ENCODE results near the gene ZDHHC17. TPM values are rescaled to one million over a fixed set of nuclear protein-coding genes. Genes with fewer than 3 reads are reported as not detected.

Gene ZDHHC17
- total and polyA plus RNA-seq, 9 donors: 33.4 to 59.4 (median 38.4) TPM

DNA sequence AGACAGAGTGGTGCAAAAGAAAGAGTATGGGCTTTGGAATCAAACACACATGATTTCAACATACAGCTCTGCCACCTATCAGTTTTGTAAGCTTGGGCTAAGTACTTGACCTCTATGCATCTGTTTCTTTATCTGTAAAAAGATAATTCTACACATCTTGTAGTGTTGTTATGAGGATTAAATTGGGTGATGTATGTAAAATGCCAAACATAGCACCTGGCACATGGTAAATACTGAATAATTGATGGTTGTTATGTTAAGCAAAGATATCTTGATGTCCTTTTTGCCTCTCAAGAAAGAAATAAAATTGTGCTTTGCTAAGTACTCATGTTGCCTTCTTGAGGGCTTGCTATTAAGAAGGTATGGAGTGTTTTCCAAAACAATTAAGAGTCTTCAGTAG, 117.2 kb downstream of the ZDHHC17 start:
- Histone ChIP-seq H3K27ac (ENCODE audit: low read length) (no peak overlapping the region), H3K9me3 (replicated peaks; ENCODE audit: control insufficient read depth, low read depth, low read length) (peaks cover 2% of the 10 kb centered on the region), H3K4me3 (ENCODE audit: low read length) (no peak overlapping the region), H3K4me1 (ENCODE audit: control insufficient read depth, insufficient read depth, low read length) (peaks cover 13% of the 10 kb centered on the region), H3K36me3 (ENCODE audit: control insufficient read depth, insufficient read depth, low read length) (no peaks in the 10 kb centered on the region), H3K27me3 (ENCODE audit: control insufficient read depth, insufficient read depth, low read length) (peaks cover 8% of the 10 kb centered on the region)
- no peak for DNase-seq

DNA sequence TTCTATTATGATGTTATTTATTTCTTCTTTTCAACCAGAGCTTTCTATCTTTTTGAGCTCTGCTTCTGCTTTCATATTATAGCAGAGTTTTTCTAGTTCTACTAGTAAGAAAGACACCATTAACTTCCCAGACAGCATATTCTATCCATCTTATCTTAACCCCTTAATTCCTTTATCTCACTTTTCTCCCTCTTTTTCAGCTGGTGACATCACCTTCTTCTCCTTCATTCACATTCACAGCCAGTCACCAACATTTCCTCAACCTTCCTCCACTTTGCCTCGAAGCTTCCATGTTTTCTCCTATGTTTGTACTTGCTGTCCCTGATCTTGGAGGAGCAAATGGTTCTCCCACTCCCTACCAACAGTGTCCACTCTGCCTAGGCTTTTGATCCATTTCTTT, 118.5 kb downstream of the ZDHHC17 start:
- Histone ChIP-seq H3K27ac (ENCODE audit: low read length) (no peak overlapping the region), H3K36me3 (ENCODE audit: control insufficient read depth, insufficient read depth, low read length) (no peaks in the 10 kb centered on the region), H3K4me1 (ENCODE audit: control insufficient read depth, insufficient read depth, low read length) (peaks cover 13% of the 10 kb centered on the region), H3K9me3 (replicated peaks; ENCODE audit: control insufficient read depth, low read depth, low read length) (peaks cover 2% of the 10 kb centered on the region), H3K4me3 (ENCODE audit: low read length) (no peak overlapping the region), H3K27me3 (ENCODE audit: control insufficient read depth, insufficient read depth, low read length) (peaks cover 8% of the 10 kb centered on the region)
- WGBS (ENCODE audit: insufficient coverage): 71% methylated on average over 1 of the region's 1 CpG
- no peak for DNase-seq

GRCh38 chr12:76883151-76883550, 119.2 kb downstream of the ZDHHC17 start:
- H3K9me3 ChIP-seq (replicated peaks; ENCODE audit: control insufficient read depth, low read depth, low read length): peaks cover 2% of the 10 kb centered on the region
- H3K4me1 ChIP-seq (ENCODE audit: control insufficient read depth, insufficient read depth, low read length): peaks cover 9% of the 10 kb centered on the region
- no peak overlapping the region for H3K4me3 ChIP-seq (ENCODE audit: low read length)
- 70% methylated on average over 4 of the region's 6 CpGs for WGBS (ENCODE audit: insufficient coverage)
- no peaks in the 10 kb centered on the region for H3K36me3 ChIP-seq (ENCODE audit: control insufficient read depth, insufficient read depth, low read length)
- no peak for DNase-seq
- no peak overlapping the region for H3K27ac ChIP-seq (ENCODE audit: low read length)
- peaks cover 5% of the 10 kb centered on the region for H3K27me3 ChIP-seq (ENCODE audit: control insufficient read depth, insufficient read depth, low read length)

DNA sequence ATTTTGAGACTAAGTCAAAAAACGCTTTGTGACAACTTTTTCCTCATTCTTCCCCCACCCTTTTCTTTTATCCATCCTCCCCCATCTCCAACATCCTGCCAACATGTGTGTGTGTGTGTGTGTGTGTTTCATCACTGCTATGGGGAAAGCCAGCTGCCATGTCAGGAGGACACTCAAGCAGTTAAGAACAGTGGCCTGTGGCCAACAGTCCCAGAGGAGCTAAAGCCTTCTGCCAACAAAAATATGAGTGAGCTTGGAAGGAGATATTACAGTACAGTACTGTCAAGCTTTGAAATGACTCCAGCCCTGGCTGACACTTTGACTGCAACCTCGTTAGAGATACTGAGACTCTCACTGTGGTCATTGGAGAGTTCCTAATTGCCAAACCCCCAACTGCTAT, 119.9 kb downstream of the ZDHHC17 start:
- Histone ChIP-seq H3K27me3 (ENCODE audit: control insufficient read depth, insufficient read depth, low read length) (no peaks in the 10 kb centered on the region), H3K9me3 (replicated peaks; ENCODE audit: control insufficient read depth, low read depth, low read length) (peaks cover 2% of the 10 kb centered on the region), H3K36me3 (ENCODE audit: control insufficient read depth, insufficient read depth, low read length) (no peaks in the 10 kb centered on the region), H3K27ac (ENCODE audit: low read length) (no peak overlapping the region), H3K4me1 (ENCODE audit: control insufficient read depth, insufficient read depth, low read length) (peaks cover 8% of the 10 kb centered on the region), H3K4me3 (ENCODE audit: low read length) (no peak overlapping the region)
- peak; percentile 78 for DNase-seq
- WGBS (ENCODE audit: insufficient coverage): no CpG with 5 or more reads among the region's 2 CpGs

DNA sequence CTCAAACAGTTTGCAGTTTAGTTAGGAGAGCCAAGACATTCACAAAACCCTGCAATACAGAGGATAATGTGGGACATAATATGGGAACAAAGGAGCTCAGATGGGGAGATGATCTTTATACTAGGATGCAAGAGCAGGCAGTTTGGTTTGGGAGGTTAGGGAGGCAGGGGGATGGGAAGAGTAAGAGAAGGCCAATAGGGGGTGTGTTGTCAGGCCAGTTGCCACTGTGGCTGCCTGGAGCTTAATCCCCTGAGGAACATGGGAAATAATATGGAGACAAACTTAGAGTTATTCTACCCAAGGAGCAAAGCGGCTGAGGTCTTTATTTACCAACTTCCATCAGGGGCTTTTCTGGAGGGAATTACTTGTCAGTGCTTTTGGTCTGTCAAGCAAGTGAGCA, 124.9 kb downstream of the ZDHHC17 start:
- Histone ChIP-seq H3K36me3 (ENCODE audit: control insufficient read depth, insufficient read depth, low read length) (no peaks in the 10 kb centered on the region), H3K9me3 (replicated peaks; ENCODE audit: control insufficient read depth, low read depth, low read length) (peaks cover 2% of the 10 kb centered on the region), H3K4me1 (ENCODE audit: control insufficient read depth, insufficient read depth, low read length) (no peaks in the 10 kb centered on the region), H3K27me3 (ENCODE audit: control insufficient read depth, insufficient read depth, low read length) (no peaks in the 10 kb centered on the region), H3K27ac (ENCODE audit: low read length) (no peak overlapping the region), H3K4me3 (ENCODE audit: low read length) (no peak overlapping the region)
- no CpG with 5 or more reads among the region's 1 CpG for WGBS (ENCODE audit: insufficient coverage)
- no peak for DNase-seq

DNA sequence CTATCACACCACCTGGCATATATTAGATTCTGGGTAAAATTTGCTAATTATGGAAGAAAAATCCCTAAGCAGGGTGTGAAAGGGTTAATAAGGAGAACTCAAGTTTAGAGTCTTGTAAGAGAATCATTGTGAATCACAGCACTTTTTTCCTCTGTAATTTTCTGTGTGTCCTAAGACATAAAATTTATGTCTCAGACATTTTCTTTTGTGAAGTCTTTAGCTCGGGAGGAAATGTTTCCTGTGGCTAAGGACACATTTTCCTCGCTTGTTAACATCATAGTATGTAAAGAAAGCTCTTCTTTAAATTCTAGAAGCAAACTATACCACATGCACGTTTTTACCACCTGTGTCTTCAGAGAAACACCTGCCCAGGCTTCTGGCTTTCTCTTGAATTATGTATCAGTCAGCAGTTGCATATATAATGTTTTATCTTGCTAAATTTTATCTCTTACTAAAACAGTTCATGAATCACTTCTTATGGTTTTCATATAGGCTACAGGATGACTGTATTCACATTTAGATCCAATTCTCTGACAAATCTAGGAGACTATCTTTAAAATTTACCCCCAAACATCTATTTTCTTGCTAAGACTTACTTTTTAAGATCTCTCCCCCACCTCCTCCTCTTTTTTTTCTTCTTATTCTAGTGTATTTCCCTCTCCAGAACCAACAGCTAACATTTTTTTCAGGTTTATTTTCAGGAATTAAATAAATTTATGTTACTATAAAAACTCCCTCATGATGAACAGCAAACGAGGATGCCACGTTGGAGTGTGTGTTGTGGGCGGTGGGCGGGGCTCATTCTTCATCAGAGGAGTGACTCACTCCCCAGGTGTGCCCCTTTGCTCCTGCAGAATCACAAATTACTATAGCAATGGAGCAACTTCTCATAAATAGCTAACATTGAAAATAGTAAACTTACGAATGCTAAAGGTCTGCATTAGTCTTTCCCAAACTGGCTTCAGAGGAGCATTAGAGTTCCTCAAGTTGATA, 126.5 kb downstream of the ZDHHC17 start:
- Histone ChIP-seq H3K27me3 (ENCODE audit: control insufficient read depth, insufficient read depth, low read length) (no peaks in the 10 kb centered on the region), H3K36me3 (ENCODE audit: control insufficient read depth, insufficient read depth, low read length) (no peaks in the 10 kb centered on the region), H3K4me3 (ENCODE audit: low read length) (no peak overlapping the region), H3K27ac (ENCODE audit: low read length) (no peak overlapping the region), H3K4me1 (ENCODE audit: control insufficient read depth, insufficient read depth, low read length) (no peaks in the 10 kb centered on the region), H3K9me3 (replicated peaks; ENCODE audit: control insufficient read depth, low read depth, low read length) (no peaks in the 10 kb centered on the region)
- no peak for DNase-seq
- no CpG with 5 or more reads among the region's 8 CpGs for WGBS (ENCODE audit: insufficient coverage)

GRCh38 chr12:76891609-76892008, 127.7 kb downstream of the ZDHHC17 start:
- WGBS (ENCODE audit: insufficient coverage): no CpG with 5 or more reads among the region's 3 CpGs
- H3K36me3 ChIP-seq (ENCODE audit: control insufficient read depth, insufficient read depth, low read length): no peaks in the 10 kb centered on the region
- no peaks in the 10 kb centered on the region for H3K27me3 ChIP-seq (ENCODE audit: control insufficient read depth, insufficient read depth, low read length)
- no peak for DNase-seq
- H3K27ac ChIP-seq (ENCODE audit: low read length): no peak overlapping the region
- no peaks in the 10 kb centered on the region for H3K4me1 ChIP-seq (ENCODE audit: control insufficient read depth, insufficient read depth, low read length)
- H3K9me3 ChIP-seq (replicated peaks; ENCODE audit: control insufficient read depth, low read depth, low read length): no peaks in the 10 kb centered on the region
- H3K4me3 ChIP-seq (ENCODE audit: low read length): no peak overlapping the region

DNA sequence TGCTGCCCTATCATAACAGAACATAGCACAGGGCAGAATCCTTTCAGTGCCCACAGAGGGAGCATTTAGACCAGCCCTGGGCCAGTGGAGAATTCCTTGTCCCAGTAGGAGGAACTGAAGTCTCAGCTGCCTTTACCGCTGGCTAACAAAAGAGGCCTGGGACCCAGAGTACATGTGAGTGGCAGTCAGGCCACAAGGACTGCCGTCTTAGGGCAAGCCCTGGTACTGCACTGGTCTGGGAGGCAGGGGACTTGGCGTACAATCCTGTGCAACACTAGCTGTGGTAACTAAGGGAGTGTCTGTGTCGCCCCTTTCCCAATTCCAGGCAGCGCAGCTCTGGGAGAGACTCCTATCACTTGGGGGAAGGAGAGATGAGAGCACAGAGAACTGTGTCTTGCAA, 131.9 kb downstream of the ZDHHC17 start:
- H3K27me3 ChIP-seq (ENCODE audit: control insufficient read depth, insufficient read depth, low read length): no peaks in the 10 kb centered on the region
- no peaks in the 10 kb centered on the region for H3K4me1 ChIP-seq (ENCODE audit: control insufficient read depth, insufficient read depth, low read length)
- H3K27ac ChIP-seq (ENCODE audit: low read length): no peak overlapping the region
- H3K36me3 ChIP-seq (ENCODE audit: control insufficient read depth, insufficient read depth, low read length): no peaks in the 10 kb centered on the region
- no peaks in the 10 kb centered on the region for H3K9me3 ChIP-seq (replicated peaks; ENCODE audit: control insufficient read depth, low read depth, low read length)
- no peak for DNase-seq
- no peak overlapping the region for H3K4me3 ChIP-seq (ENCODE audit: low read length)
- WGBS (ENCODE audit: insufficient coverage): 87% methylated on average over 4 of the region's 5 CpGs

DNA sequence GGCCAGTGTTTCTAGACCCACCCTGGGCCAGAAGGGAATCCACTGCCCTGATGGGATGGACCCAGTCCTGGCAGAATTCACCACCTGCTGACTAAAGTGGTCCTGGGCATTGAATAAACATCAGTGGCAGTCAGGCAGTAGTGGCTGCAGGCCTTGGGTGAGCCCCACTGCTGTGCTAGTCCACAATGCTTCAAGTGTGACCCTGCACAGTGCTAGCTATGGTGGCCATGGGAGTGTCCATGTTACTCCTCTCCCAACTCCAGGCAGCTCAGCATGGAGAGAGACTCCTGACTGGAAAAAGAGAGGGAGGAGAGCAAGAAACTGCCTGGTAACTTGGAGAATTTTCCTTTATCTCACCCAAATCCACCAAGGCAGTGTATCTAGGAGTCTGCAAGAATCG, 132.4 kb downstream of the ZDHHC17 start:
- H3K27me3 ChIP-seq (ENCODE audit: control insufficient read depth, insufficient read depth, low read length): no peaks in the 10 kb centered on the region
- H3K27ac ChIP-seq (ENCODE audit: low read length): no peak overlapping the region
- no CpG with 5 or more reads among the region's 1 CpG for WGBS (ENCODE audit: insufficient coverage)
- no peaks in the 10 kb centered on the region for H3K9me3 ChIP-seq (replicated peaks; ENCODE audit: control insufficient read depth, low read depth, low read length)
- no peaks in the 10 kb centered on the region for H3K36me3 ChIP-seq (ENCODE audit: control insufficient read depth, insufficient read depth, low read length)
- no peaks in the 10 kb centered on the region for H3K4me1 ChIP-seq (ENCODE audit: control insufficient read depth, insufficient read depth, low read length)
- no peak overlapping the region for H3K4me3 ChIP-seq (ENCODE audit: low read length)
- DNase-seq: no peak

DNA sequence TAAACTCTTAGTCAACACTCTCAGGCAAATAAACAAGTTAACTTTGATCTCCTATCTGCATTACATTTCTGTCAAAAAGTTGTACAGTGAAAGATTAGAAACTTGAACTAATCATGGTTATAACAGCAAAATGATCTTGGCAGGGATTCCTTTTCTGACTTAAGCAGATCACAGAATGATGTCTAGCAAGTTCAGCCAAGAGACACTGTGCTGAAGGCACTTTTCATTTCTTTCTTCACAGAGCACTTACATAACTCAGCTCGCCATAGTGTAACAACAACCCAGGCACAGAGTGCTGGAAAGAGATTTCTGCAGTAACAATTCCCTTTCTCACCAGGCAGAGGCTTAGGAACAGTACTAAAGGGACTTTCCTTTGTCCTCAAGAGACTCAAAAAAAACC, 134.5 kb downstream of the ZDHHC17 start:
- Histone ChIP-seq H3K27ac (ENCODE audit: low read length) (no peak overlapping the region), H3K4me1 (ENCODE audit: control insufficient read depth, insufficient read depth, low read length) (no peaks in the 10 kb centered on the region), H3K9me3 (replicated peaks; ENCODE audit: control insufficient read depth, low read depth, low read length) (no peaks in the 10 kb centered on the region), H3K4me3 (ENCODE audit: low read length) (no peak overlapping the region), H3K27me3 (ENCODE audit: control insufficient read depth, insufficient read depth, low read length) (no peaks in the 10 kb centered on the region), H3K36me3 (ENCODE audit: control insufficient read depth, insufficient read depth, low read length) (no peaks in the 10 kb centered on the region)
- WGBS (ENCODE audit: insufficient coverage): 0% methylated on average over 1 of the region's 1 CpG
- peak; percentile 87 for DNase-seq
